HepG2 (cell line): ENCODE measurements around the gene SLC41A3. TPM values are rescaled to one million over a fixed set of nuclear protein-coding genes. Genes with fewer than 3 reads are reported as not detected.

Experiments
- ATAC-seq: fragments of 200-7000 bp; cut with Tn5 transposase; 3 replicates; pipeline ENCODE4 v1.9.1; 2020; ENCODE audit warnings: mild to moderate bottlenecking, moderate library complexity
- BruUV-seq: library from RNA; stranded (reverse); fragments of 400-500 nt; replicated peaks from 2 replicates; lab custom pipeline; 2021; lab: Mats Ljungman, UMichigan
- CTCF ChIA-PET: fragments of 300-600 bp; formaldehyde crosslinking; extraction: SDS; loops from one replicate; lab custom pipeline; 2021; ENCODE audit warnings: low total read pairs, inconsistent platforms, low intra/inter-chr PET ratio; lab: Yijun Ruan, JAX
- POLR2A ChIA-PET: fragments of 350-600 bp; sonication (Branson Sonifier 250); formaldehyde crosslinking; loops from one replicate; lab custom pipeline; 2020; ENCODE audit warnings: antibody characterized with exemption, inconsistent platforms; lab: Yijun Ruan, JAX
- DNase-seq: peaks from one replicate; pipeline ENCODE4 v3.0.0-alpha.2; 2015; ENCODE audit warnings: low spot score
- FAIRE-seq: peaks from 3 replicates; lab custom pipeline; 2011; peaks lifted over from hg19 to GRCh38; lab: Jason Lieb, UNC
- H2AFZ ChIP-seq: one replicate; pipeline ENCODE4 v1.6.1; 2011; ENCODE audit warnings: low read length, inconsistent platforms
- H3K27ac ChIP-seq: fragments of 300-600 bp; 3 replicates; pipeline ENCODE4 v1.8.0; 2011; ENCODE audit warnings: mixed run types, mild to moderate bottlenecking, mixed read lengths, low read length, inconsistent platforms; ENCODE audit not compliant: insufficient read depth; ENCODE audit errors: extremely low read length
- H3K27me3 ChIP-seq, 2 experiments: fragments of 200-600 bp in 1 of 2; 2 replicates in 1 of 2; 3 replicates in 1 of 2; pipeline versions ENCODE4 v1.6.0 to v1.8.0; 2011; ENCODE audit warnings: low read length in 2 of 2, mild to moderate bottlenecking in 2 of 2, moderate library complexity in 2 of 2, inconsistent platforms in 1 of 2; ENCODE audit not compliant: insufficient read depth in 2 of 2, control insufficient read depth in 1 of 2
- H3K36me3 ChIP-seq, 2 experiments: fragments of 200-600 bp in 1 of 2; replicated peaks in 1 of 2; 2 replicates in 1 of 2; 3 replicates in 1 of 2; pipeline versions ENCODE4 v1.5.1 to v1.8.0; 2011; ENCODE audit warnings: low read length in 2 of 2, inconsistent platforms in 1 of 2; ENCODE audit not compliant: insufficient read depth in 2 of 2, control insufficient read depth in 1 of 2
- H3K4me1 ChIP-seq: 2 replicates; pipeline ENCODE4 v1.5.1; 2012; ENCODE audit warnings: low read length, inconsistent platforms; ENCODE audit not compliant: insufficient read depth
- H3K4me2 ChIP-seq: 2 replicates; pipeline ENCODE4 v1.6.0; 2011; ENCODE audit warnings: low read depth, low read length, inconsistent platforms
- H3K4me3 ChIP-seq, 3 experiments: fragments of 200-600 bp in 1 of 3; sonication (generic), shearing (Covaris generic) in 1 of 3; replicated peaks in 1 of 3; 2 replicates each; pipeline ENCODE4 v1.5.1; 2011 to 2016; ENCODE audit warnings: low read length in 3 of 3, inconsistent platforms in 2 of 3, low read depth in 2 of 3, mild to moderate bottlenecking in 2 of 3, control low read depth in 1 of 3, mixed read lengths in 1 of 3; ENCODE audit not compliant: insufficient read depth in 1 of 3
- H3K79me2 ChIP-seq: one replicate; pipeline ENCODE4 v1.6.1; 2011; ENCODE audit warnings: low read length, inconsistent platforms; ENCODE audit not compliant: insufficient read depth
- H3K9ac ChIP-seq: 2 replicates; pipeline ENCODE4 v1.6.0; 2011; ENCODE audit warnings: mild to moderate bottlenecking, low read depth, low read length, inconsistent platforms; ENCODE audit not compliant: insufficient read depth
- H3K9me3 ChIP-seq: 2 replicates; pipeline ENCODE4 v1.5.1; 2012; ENCODE audit warnings: mild to moderate bottlenecking, low read length
- H4K20me1 ChIP-seq: 2 replicates; pipeline ENCODE4 v1.6.0; 2011; ENCODE audit warnings: inconsistent platforms, mild to moderate bottlenecking, low read length, moderate library complexity; ENCODE audit not compliant: insufficient read depth
- HMGXB3 ChIP-seq: sonication (generic); formaldehyde crosslinking; IDR thresholded peaks from 2 replicates; pipeline ENCODE4 v1.4.0; 2020; ENCODE audit warnings: missing genetic modification reagents, borderline replicate concordance
- KDM5A ChIP-seq: fragments of 200-600 bp; sonication (generic); IDR thresholded peaks from 2 replicates; pipeline ENCODE4 v1.7.0; 2018; ENCODE audit warnings: antibody characterized with exemption, mild to moderate bottlenecking, low read length, borderline replicate concordance
- MIER2 ChIP-seq: IDR thresholded peaks from 2 replicates; pipeline ENCODE4 v1.6.1; 2016; ENCODE audit warnings: missing biosample characterization, missing genetic modification reagents
- NKX3-1 ChIP-seq: sonication (generic); formaldehyde crosslinking; IDR thresholded peaks from 2 replicates; pipeline ENCODE4 v1.5.0; 2020; ENCODE audit warnings: missing genetic modification reagents
- PLRG1 ChIP-seq: fragments of 450-650 bp; conservative IDR thresholded peaks from 2 replicates; pipeline ENCODE4 v1.6.1; 2016
- SIN3B ChIP-seq: fragments of 150-350 bp; IDR thresholded peaks from 2 replicates; pipeline ENCODE4 v1.6.1; 2014; ENCODE audit warnings: low read length
- SMAD3 ChIP-seq: sonication (generic); formaldehyde crosslinking; IDR thresholded peaks from 2 replicates; pipeline ENCODE4 v1.4.0; 2020; ENCODE audit warnings: missing genetic modification reagents
- ZNF3 ChIP-seq: IDR thresholded peaks from 2 replicates; pipeline ENCODE4 v1.7.0; 2017; ENCODE audit warnings: inconsistent platforms
- ZNF562 ChIP-seq: sonication (generic); formaldehyde crosslinking; IDR thresholded peaks from 2 replicates; pipeline ENCODE4 v1.8.0; 2022; ENCODE audit warnings: missing genetic modification reagents, borderline replicate concordance
- ZNF782 ChIP-seq: sonication (generic); formaldehyde crosslinking; IDR thresholded peaks from 2 replicates; pipeline ENCODE4 v1.4.0; 2020; ENCODE audit warnings: missing genetic modification reagents, mild to moderate bottlenecking, borderline replicate concordance
- WGBS: methylation state at CpG from one replicate; pipeline ENCODE4 v1.1.6; 2017; ENCODE audit warnings: low lambda C conversion rate; 5-methylcytosine and 5-hydroxymethylcytosine counted together
- in situ Hi-C: cut with HindIII; loops from 2 replicates; pipeline ENCODE4 v1.10.0; 2017; ENCODE audit warnings: low pct_unique_long_range_greater_than_20kb; ENCODE audit not compliant: extremely low pct_ligation_motif_present
- intact Hi-C: fragments of 100-400 bp; cut with micrococcal nuclease; formaldehyde crosslinking; loops from one replicate; pipeline ENCODE4 v1.10.0; 2022; ENCODE audit not compliant: unreplicated experiment
- polyA plus RNA-seq, 8 experiments: library from polyadenylated mRNA; depleted of rRNA in 3 of 8; stranded (reverse) in 7 of 8; unstranded in 1 of 8; fragments of >200 nt; fragmentation: Illumina TruSeq in 4 of 8; extraction: Trizol in 4 of 8; gene quantifications; 2 replicates each; pipeline versions ENCODE4 v1.2.1 to v1.2.3, GENCODE V29; 2011 to 2016; ENCODE audit warnings: low read depth in 4 of 8, missing spikeins in 1 of 8, mixed read lengths in 1 of 8; ENCODE audit not compliant: insufficient read depth in 1 of 8
- total RNA-seq, 5 experiments: library from RNA; depleted of rRNA; stranded (reverse); fragments of >200 nt; fragmentation: Illumina TruSeq; extraction: Trizol; gene quantifications; 2 replicates each; pipeline ENCODE4 v1.2.3, GENCODE V29; 2016; ENCODE audit warnings: low read depth in 1 of 5
- TF ChIP-seq, protein P1 (sequence below): sonication (generic); formaldehyde crosslinking; IDR thresholded peaks from 2 replicates; pipeline ENCODE4 v1.4.0; 2020; ENCODE audit warnings: missing genetic modification reagents, borderline replicate concordance

The SLC41A3 gene
- total and polyA plus RNA-seq, 2 of the 13 experiments (the other 11 are each of a cell fraction or from before 2014, with no cell fraction given), result 26.0 to 71.1 TPM

- ChIA-PET CTCF (no interaction called here), POLR2A (no interaction called here)
- H3K9ac ChIP-seq, result no peak overlapping the region
- no peaks in the 10 kb centered on the region for H3K79me2 ChIP-seq
- no TSS peak for BruUV-seq
- H3K4me3 ChIP-seq, result no peak overlapping the region
- no peak overlapping the region for H3K4me2 ChIP-seq
- no peaks in the 10 kb centered on the region for H4K20me1 ChIP-seq
- intact Hi-C loops, result loop anchor here (10.0 kb wide), 1 partner anchor 56 kb away; no protein-coding TSS in a partner anchor
- peaks cover 28% of the 10 kb centered on the region for H3K4me1 ChIP-seq
- H3K9me3 ChIP-seq, result no peaks in the 10 kb centered on the region
- 93% methylated on average over 6 of the region's 10 CpGs for WGBS
- in situ Hi-C loops, result no loop called here
- H3K27ac ChIP-seq, result no peak overlapping the region
- ATAC-seq (no peak), FAIRE-seq (no peak), DNase-seq (no peak)
- TF ChIP-seq, protein P1, sequence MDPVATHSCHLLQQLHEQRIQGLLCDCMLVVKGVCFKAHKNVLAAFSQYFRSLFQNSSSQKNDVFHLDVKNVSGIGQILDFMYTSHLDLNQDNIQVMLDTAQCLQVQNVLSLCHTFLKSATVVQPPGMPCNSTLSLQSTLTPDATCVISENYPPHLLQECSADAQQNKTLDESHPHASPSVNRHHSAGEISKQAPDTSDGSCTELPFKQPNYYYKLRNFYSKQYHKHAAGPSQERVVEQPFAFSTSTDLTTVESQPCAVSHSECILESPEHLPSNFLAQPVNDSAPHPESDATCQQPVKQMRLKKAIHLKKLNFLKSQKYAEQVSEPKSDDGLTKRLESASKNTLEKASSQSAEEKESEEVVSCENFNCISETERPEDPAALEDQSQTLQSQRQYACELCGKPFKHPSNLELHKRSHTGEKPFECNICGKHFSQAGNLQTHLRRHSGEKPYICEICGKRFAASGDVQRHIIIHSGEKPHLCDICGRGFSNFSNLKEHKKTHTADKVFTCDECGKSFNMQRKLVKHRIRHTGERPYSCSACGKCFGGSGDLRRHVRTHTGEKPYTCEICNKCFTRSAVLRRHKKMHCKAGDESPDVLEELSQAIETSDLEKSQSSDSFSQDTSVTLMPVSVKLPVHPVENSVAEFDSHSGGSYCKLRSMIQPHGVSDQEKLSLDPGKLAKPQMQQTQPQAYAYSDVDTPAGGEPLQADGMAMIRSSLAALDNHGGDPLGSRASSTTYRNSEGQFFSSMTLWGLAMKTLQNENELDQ (CRISPR knock-in tag), result no peak
- H3K36me3 ChIP-seq, result no peaks in the 10 kb centered on the region
- no peak overlapping the region for H2AFZ ChIP-seq
- no peaks in the 10 kb centered on the region for H3K27me3 ChIP-seq
These were observed 33.3 kb downstream of the SLC41A3 start for GRCh38 chr3:126050626-126051025.

GRCh38 chr3:126050050-126050392, 33.9 kb downstream of the SLC41A3 start:
- Histone ChIP-seq H3K9ac (no peak overlapping the region), H3K27me3 (no peaks in the 10 kb centered on the region), H3K4me2 (no peak overlapping the region), H4K20me1 (no peaks in the 10 kb centered on the region), H3K36me3 (no peaks in the 10 kb centered on the region), H3K79me2 (no peaks in the 10 kb centered on the region), H3K27ac (no peak overlapping the region), H3K9me3 (no peaks in the 10 kb centered on the region), H2AFZ (no peak overlapping the region), H3K4me3 (no peak overlapping the region), H3K4me1 (peaks cover 28% of the 10 kb centered on the region)
- no TSS peak for BruUV-seq
- ChIA-PET POLR2A (no interaction called here), CTCF (no interaction called here)
- in situ Hi-C loops, result no loop called here
- ATAC-seq (no peak), FAIRE-seq (no peak), DNase-seq (no peak)
- intact Hi-C loops, result loop anchor here (10.0 kb wide), 1 partner anchor 55 kb away; no protein-coding TSS in a partner anchor
- WGBS, result 84% methylated on average over 3 of the region's 3 CpGs
- no peak for TF ChIP-seq KDM5A
- TF ChIP-seq ZNF782 (CRISPR knock-in tag), result no peak
- no peak for TF ChIP-seq SMAD3 (CRISPR knock-in tag)
- TF ChIP-seq PLRG1, result no peak
- TF ChIP-seq ZNF3 (CRISPR knock-in tag), result no peak
- no peak for TF ChIP-seq HMGXB3
- TF ChIP-seq MIER2, result no peak
- no peak for TF ChIP-seq SIN3B
- TF ChIP-seq NKX3-1 (CRISPR knock-in tag), result no peak
- TF ChIP-seq ZNF562 (CRISPR knock-in tag), result no peak
